GM18505 (cell line): ENCODE results near the gene ZNF93.
"Not testable (repeated sequence)": the region's sequence is repeated elsewhere in the genome, so short reads cannot be mapped to it uniquely, and the experiment has no call there.

Source experiments
- ATAC-seq: cut with Tn5 transposase; IDR thresholded peaks from one replicate; pipeline ENCODE4 v1.9.1; 2021; ENCODE audit not compliant: unreplicated experiment
- POLR2A ChIP-seq: IDR thresholded peaks from 4 replicates; pipeline ENCODE4 v1.6.1; 2011; ENCODE audit warnings: borderline replicate concordance; ENCODE audit not compliant: insufficient read depth, insufficient read length; ENCODE audit errors: extremely low read depth

The ZNF93 gene

GRCh38 chr19:19964416-19964815 lies 63.7 kb downstream of the ZNF93 start:
- ATAC-seq: no peak
- TF ChIP-seq POLR2A: no peak

GRCh38 chr19:19966126-19966525 lies 65.4 kb downstream of the ZNF93 start:
- not testable (repeated sequence) for ATAC-seq

GRCh38 chr19:19966862-19967261 lies 66.1 kb downstream of the ZNF93 start:
- no peak for ATAC-seq
- TF ChIP-seq POLR2A: no peak
